DND-41 (cell line): Measurements from ENCODE around the gene KIAA1671.

ENCODE experiments used
- CTCF ChIP-seq: IDR thresholded peaks from 2 replicates; pipeline ENCODE4 v1.5.1; 2012; ENCODE audit warnings: borderline replicate concordance, low read length, moderate library complexity, mild to moderate bottlenecking; ENCODE audit not compliant: poor library complexity, severe bottlenecking; ENCODE audit errors: extremely low read depth
- EZH2 ChIP-seq: IDR thresholded peaks from 3 replicates; pipeline ENCODE4 v1.6.1; 2012; ENCODE audit warnings: borderline replicate concordance, low read depth, mild to moderate bottlenecking, moderate library complexity, low read length, inconsistent platforms; ENCODE audit not compliant: severe bottlenecking

GRCh38 chr22:24982301-24983056 is 30.0 kb downstream of the KIAA1671 start:
- no peak for TF ChIP-seq EZH2
- TF ChIP-seq CTCF, result no peak
